GM12872 (cell line): ENCODE measurements around the gene BTN1A1.

ENCODE experiments used
- CTCF ChIP-seq: IDR thresholded peaks from 3 replicates; pipeline ENCODE4 v1.5.1; 2011; ENCODE audit warnings: low read depth, mild to moderate bottlenecking, low read length, moderate library complexity; ENCODE audit not compliant: insufficient read depth

The BTN1A1 gene

GRCh38 chr6:26501482-26501986 is 1.4 kb downstream of the BTN1A1 start:
- no peak for TF ChIP-seq CTCF

DNA sequence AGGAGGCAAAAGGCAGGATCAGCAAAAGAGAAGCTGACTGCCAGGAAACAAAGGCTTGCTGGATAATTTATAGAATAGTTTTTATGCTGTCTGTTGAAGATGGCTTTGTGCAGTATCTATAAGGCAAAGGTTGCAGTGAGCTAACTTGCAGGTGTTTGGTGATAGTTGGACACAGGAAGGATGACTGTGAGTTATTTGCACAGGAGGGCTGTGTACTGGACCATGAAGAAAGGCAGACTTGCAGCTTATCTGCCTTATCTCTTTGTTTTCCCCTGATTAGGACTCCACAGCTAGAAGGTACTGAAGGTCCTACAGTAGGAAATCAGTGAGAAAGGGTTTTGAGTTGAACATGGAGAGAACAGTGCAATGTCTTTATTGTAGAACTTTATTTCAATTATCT is 2.1 kb downstream of the BTN1A1 start:
- no peak for TF ChIP-seq CTCF

GRCh38 chr6:26502626-26503025 is 2.5 kb downstream of the BTN1A1 start:
- TF ChIP-seq CTCF, result no peak

- no peak for TF ChIP-seq CTCF
Observed at GRCh38 chr6:26507658-26508057, 7.6 kb downstream of the BTN1A1 start.

- no peak for TF ChIP-seq CTCF
Observed at GRCh38 chr6:26514984-26515383, 14.9 kb downstream of the BTN1A1 start.

- no peak for TF ChIP-seq CTCF
Observed at GRCh38 chr6:26516481-26517427, 16.7 kb downstream of the BTN1A1 start.

GRCh38 chr6:26519359-26519758 is 19.3 kb downstream of the BTN1A1 start:
- no peak for TF ChIP-seq CTCF
